Activated CD4-positive, alpha-beta T cell treated with anti-CD3 and anti-CD28 coated beads, Interleukin-2, amount 50 U/mL, for 16 hours (primary cell): ENCODE measurements around the gene KLHL29.

Experiments used
- DNase-seq: peaks from one replicate; pipeline ENCODE4 v3.0.0-alpha.2; 2020

Gene KLHL29

GRCh38 chr2:23497536-23497935 lies 112.6 kb downstream of the KLHL29 start:
- no peak for DNase-seq

- DNase-seq: no peak
Observed at GRCh38 chr2:23498943-23499342, 114.0 kb downstream of the KLHL29 start.

GRCh38 chr2:23499439-23499838 lies 114.5 kb downstream of the KLHL29 start:
- DNase-seq: no peak

- no peak for DNase-seq
Observed at GRCh38 chr2:23500836-23501235, 115.9 kb downstream of the KLHL29 start.

- DNase-seq: no peak
Observed at GRCh38 chr2:23502096-23502495, 117.1 kb downstream of the KLHL29 start.

GRCh38 chr2:23503097-23503496 lies 118.1 kb downstream of the KLHL29 start:
- no peak for DNase-seq

GRCh38 chr2:23503682-23504081 lies 118.7 kb downstream of the KLHL29 start:
- DNase-seq: no peak

- DNase-seq: no peak
Observed at GRCh38 chr2:23504591-23504990, 119.6 kb downstream of the KLHL29 start.

- no peak for DNase-seq
Observed at GRCh38 chr2:23505218-23505983, 120.4 kb downstream of the KLHL29 start.

- no peak for DNase-seq
Observed at GRCh38 chr2:23505984-23506380, 121.0 kb downstream of the KLHL29 start.

GRCh38 chr2:23506531-23507266 lies 121.7 kb downstream of the KLHL29 start:
- DNase-seq: no peak

- no peak for DNase-seq
Observed at GRCh38 chr2:23507267-23508065, 122.5 kb downstream of the KLHL29 start.

GRCh38 chr2:23508066-23508390 lies 123.0 kb downstream of the KLHL29 start:
- DNase-seq: no peak

- DNase-seq: no peak
Observed at GRCh38 chr2:23509103-23509502, 124.1 kb downstream of the KLHL29 start.

- DNase-seq: no peak
Observed at GRCh38 chr2:23509596-23510292, 124.8 kb downstream of the KLHL29 start.

GRCh38 chr2:23510471-23510870 lies 125.5 kb downstream of the KLHL29 start:
- no peak for DNase-seq

GRCh38 chr2:23512778-23513177 lies 127.8 kb downstream of the KLHL29 start:
- DNase-seq: no peak

- DNase-seq: no peak
Observed at GRCh38 chr2:23513245-23513871, 128.4 kb downstream of the KLHL29 start.

GRCh38 chr2:23513872-23514793 lies 129.2 kb downstream of the KLHL29 start:
- DNase-seq: no peak

GRCh38 chr2:23516520-23517256 lies 131.7 kb downstream of the KLHL29 start:
- DNase-seq: no peak
